K562 (cell line): ENCODE results near the gene ATXN10. TPM values are rescaled to one million over a fixed set of nuclear protein-coding genes. Genes with fewer than 3 reads are reported as not detected.

Experiments
- ATAC-seq: fragments of 200-7000 bp; cut with Tn5 transposase; 3 replicates; pipeline ENCODE4 v1.9.1; 2020; ENCODE audit warnings: moderate library complexity
- BruUV-seq: library from RNA; stranded (reverse); fragments of 400-500 nt; replicated peaks from 2 replicates; lab custom pipeline; 2021; lab: Mats Ljungman, UMichigan
- CTCF ChIA-PET: fragments of 300-600 bp; formaldehyde crosslinking; extraction: SDS; loops from one replicate; lab custom pipeline; 2021; ENCODE audit warnings: low intra/inter-chr PET ratio; lab: Yijun Ruan, JAX
- POLR2A ChIA-PET: fragments of 300-600, 350-650 bp; sonication (Branson Sonifier 250); formaldehyde crosslinking; extraction: SDS; loops from one replicate; lab custom pipeline; 2021; ENCODE audit warnings: antibody characterized with exemption, inconsistent platforms; lab: Yijun Ruan, JAX
- DNase-seq, 4 experiments: peaks; one replicate each; pipeline versions ENCODE4 v3.0.0 to v3.0.0-alpha.2; 2011 to 2018; ENCODE audit warnings: low spot score in 3 of 4, mixed read lengths in 3 of 4; ENCODE audit errors: extremely low read depth in 1 of 4
- FAIRE-seq: peaks from 2 replicates; lab custom pipeline; 2011; peaks lifted over from hg19 to GRCh38; lab: Jason Lieb, UNC
- H2AFZ ChIP-seq: 2 replicates; pipeline ENCODE4 v1.6.0; 2011; ENCODE audit warnings: low read depth, low read length, control low read depth, inconsistent platforms
- H3K27ac ChIP-seq: fragments of 200-600 bp; 3 replicates; pipeline ENCODE4 v1.8.0; 2011; ENCODE audit warnings: low read depth, mild to moderate bottlenecking, control low read depth, inconsistent platforms, low read length, moderate library complexity, mixed read lengths; ENCODE audit errors: extremely low read depth
- H3K27me3 ChIP-seq, 2 experiments: fragments of 300-600 bp in 1 of 2; 2 replicates in 1 of 2; 3 replicates in 1 of 2; pipeline versions ENCODE4 v1.6.0 to v1.8.0; 2011; ENCODE audit warnings: inconsistent platforms in 2 of 2, low read length in 2 of 2, mild to moderate bottlenecking in 1 of 2, mixed read lengths in 1 of 2, moderate library complexity in 1 of 2; ENCODE audit not compliant: control insufficient read depth in 2 of 2, insufficient read depth in 2 of 2
- H3K36me3 ChIP-seq: fragments of 300-600 bp; 3 replicates; pipeline ENCODE4 v1.8.0; 2011; ENCODE audit warnings: mild to moderate bottlenecking, low read length, inconsistent platforms; ENCODE audit not compliant: control insufficient read depth, insufficient read depth
- H3K4me1 ChIP-seq, 2 experiments: fragments of 200-600 bp in 1 of 2; replicated peaks in 1 of 2; 2 replicates in 1 of 2; 3 replicates in 1 of 2; pipeline versions ENCODE4 v1.5.1 to v1.8.0; 2011; ENCODE audit warnings: inconsistent platforms in 2 of 2, low read length in 2 of 2, mild to moderate bottlenecking in 1 of 2, mixed read lengths in 1 of 2, moderate library complexity in 1 of 2; ENCODE audit not compliant: control insufficient read depth in 2 of 2, insufficient read depth in 2 of 2
- H3K4me2 ChIP-seq: 2 replicates; pipeline ENCODE4 v1.6.1; 2011; ENCODE audit warnings: low read length, control low read depth, inconsistent platforms, mixed read lengths; ENCODE audit not compliant: insufficient read depth
- H3K4me3 ChIP-seq: fragments of 200-600 bp; sonication (generic), shearing (Covaris generic); 2 replicates; pipeline ENCODE4 v1.5.1; 2016; ENCODE audit warnings: control low read depth, inconsistent platforms
- H3K79me2 ChIP-seq: fragments of 200-600 bp; 3 replicates; pipeline ENCODE4 v1.8.0; 2011; ENCODE audit warnings: low read length, inconsistent platforms; ENCODE audit not compliant: control insufficient read depth, insufficient read depth
- H3K9ac ChIP-seq, 2 experiments: 2 replicates each; pipeline versions ENCODE4 v1.6.0 to v1.6.1; 2011; ENCODE audit warnings: low read depth in 2 of 2, low read length in 2 of 2, control low read depth in 1 of 2, inconsistent platforms in 1 of 2, mild to moderate bottlenecking in 1 of 2, mixed read lengths in 1 of 2; ENCODE audit not compliant: insufficient read depth in 1 of 2
- H3K9me1 ChIP-seq: one replicate; pipeline ENCODE4 v1.6.0; 2011; ENCODE audit warnings: inconsistent platforms, mild to moderate bottlenecking, low read length, moderate library complexity; ENCODE audit not compliant: control insufficient read depth, insufficient read depth
- H3K9me3 ChIP-seq: replicated peaks from 2 replicates; pipeline ENCODE4 v1.5.1; 2011; ENCODE audit warnings: low read depth, low read length, inconsistent platforms; ENCODE audit not compliant: control insufficient read depth, insufficient read depth
- H4K20me1 ChIP-seq: replicated peaks from 2 replicates; pipeline ENCODE4 v1.6.1; 2011; ENCODE audit warnings: low read length, inconsistent platforms, mixed read lengths; ENCODE audit not compliant: control insufficient read depth, insufficient read depth
- EP400 ChIP-seq: fragments of 450-650 bp; IDR thresholded peaks from 2 replicates; pipeline ENCODE4 v1.6.1; 2017; ENCODE audit warnings: antibody characterized with exemption, mild to moderate bottlenecking, moderate library complexity
- EZH2 ChIP-seq: IDR thresholded peaks from 2 replicates; pipeline ENCODE4 v1.6.1; 2012; ENCODE audit warnings: low read depth, mild to moderate bottlenecking, inconsistent platforms, low read length, borderline replicate concordance
- PHF20 ChIP-seq: fragments of 450-650 bp; IDR thresholded peaks from 2 replicates; pipeline ENCODE4 v1.6.1; 2018; ENCODE audit not compliant: partially characterized antibody
- SETDB1 ChIP-seq: IDR thresholded peaks from one replicate; pipeline ENCODE4 v1.6.1; 2012; ENCODE audit warnings: low read length, control low read depth, inconsistent platforms
- ZNF354B ChIP-seq: fragments of 250-450 bp; sonication (Bioruptor Pico); IDR thresholded peaks from 2 replicates; pipeline ENCODE4 v1.4.0; 2020
- ZNF644 ChIP-seq: fragments of 200-800 bp; sonication (Bioruptor generic); IDR thresholded peaks from 2 replicates; pipeline ENCODE4 v1.6.1; 2016; ENCODE audit warnings: low read depth, missing genetic modification characterization, missing compliant biosample characterization
- WGBS: fragments of 100-300 bp; shearing (Covaris generic); methylation state at CpG from one replicate; pipeline ENCODE4 v1.1.6; 2016; ENCODE audit warnings: low coverage, mixed read lengths; ENCODE audit not compliant: insufficient coverage; ENCODE audit errors: missing lambda C conversion rate; 5-methylcytosine and 5-hydroxymethylcytosine counted together
- in situ Hi-C: fragments of 300-500 bp; cut with MboI; formaldehyde crosslinking; loops from 4 replicates; pipeline ENCODE4 v1.15.0; 2018; ENCODE audit warnings: inconsistent platforms, mixed read lengths
- intact Hi-C: fragments of 100-400 bp; cut with micrococcal nuclease; formaldehyde crosslinking; loops from 2 replicates; pipeline ENCODE4 v1.14.2; 2022
- polyA plus RNA-seq, 8 experiments: library from polyadenylated mRNA; depleted of rRNA in 4 of 8; stranded (reverse) in 5 of 8; unstranded in 3 of 8; fragments of >200 nt; fragmentation: Nextera tagmentation in 2 of 8; fragmentation: Illumina TruSeq in 1 of 8; extraction: Ambion mirVana in 2 of 8; extraction: Trizol in 1 of 8; gene quantifications; 2 replicates each; pipeline versions ENCODE4 v1.2.1 to v1.2.3, GENCODE V29; 2011 to 2014; ENCODE audit warnings: inconsistent platforms in 1 of 8, missing spikeins in 1 of 8
- total RNA-seq, 7 experiments: library from RNA; depleted of rRNA in 6 of 7; stranded (reverse); fragments of >200 nt in 6 of 7; fragmentation: Illumina TruSeq in 2 of 7; extraction: Trizol in 2 of 7; gene quantifications; 2 replicates each; pipeline versions ENCODE4 v1.2.1 to v1.2.3, GENCODE V29; 2011 to 2021; ENCODE audit warnings: low replicate concordance in 1 of 7
- TF ChIP-seq, protein P1 (sequence below): sonication (generic); formaldehyde crosslinking; IDR thresholded peaks from 2 replicates; pipeline ENCODE4 v1.8.1; 2023; ENCODE audit warnings: mild to moderate bottlenecking, missing genetic modification reagents
- TF ChIP-seq, protein P2 (sequence below): sonication (generic); formaldehyde crosslinking; IDR thresholded peaks from 2 replicates; pipeline ENCODE4 v1.5.0; 2020; ENCODE audit warnings: missing genetic modification reagents
- TF ChIP-seq, protein P3 (sequence below), 2 experiments: fragments of 450-650 bp; IDR thresholded peaks; 2 replicates each; pipeline ENCODE4 v1.6.1; 2016
- TF ChIP-seq, protein P4 (sequence below): fragments of 450-650 bp; IDR thresholded peaks from 2 replicates; pipeline ENCODE4 v1.6.1; 2018; ENCODE audit warnings: mild to moderate bottlenecking, low read depth; ENCODE audit not compliant: partially characterized antibody

The ATXN10 gene
- total and polyA plus RNA-seq, 9 of the 15 experiments (the other 6 are each of a cell fraction or from before 2014, with no cell fraction given), result 11.5 to 190 (median 33.6) TPM

DNA sequence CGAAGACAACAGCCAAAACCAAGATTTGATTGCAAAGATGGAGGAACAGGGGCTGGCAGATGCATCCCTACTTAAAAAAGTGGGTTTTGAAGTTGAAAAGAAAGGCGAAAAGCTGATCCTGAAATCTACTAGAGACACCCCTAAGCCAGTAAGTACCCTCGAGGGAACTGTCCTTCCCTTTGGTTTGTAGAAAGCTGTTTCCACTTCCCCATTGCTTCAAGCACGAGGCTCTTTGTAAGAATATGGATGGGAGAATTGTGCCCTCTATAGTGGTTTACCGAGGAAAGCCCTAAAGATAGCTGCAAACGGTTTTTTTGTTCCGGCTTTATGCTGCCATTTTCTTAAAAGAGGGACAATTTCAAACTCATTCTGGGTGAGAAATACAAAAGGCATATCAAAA, 171.4 kb downstream of the ATXN10 start:
- H3K27me3 ChIP-seq, result no peaks in the 10 kb centered on the region
- in situ Hi-C loops, result no loop called here
- BruUV-seq, result no TSS peak
- WGBS, result 83% methylated on average over 4 of the region's 7 CpGs
- DNase-seq (no peak), FAIRE-seq (no peak), ATAC-seq (no peak)
- H3K36me3 ChIP-seq, result peaks cover 8% of the 10 kb centered on the region; the same call in 1 of the 3 replicates
- POLR2A ChIA-PET, result no interaction called here
- H4K20me1 ChIP-seq, result no peaks in the 10 kb centered on the region
- intact Hi-C loops, result no loop called here
- no peaks in the 10 kb centered on the region for H3K9me1 ChIP-seq
- H3K4me2 ChIP-seq, result no peak overlapping the region
- H3K4me1 ChIP-seq, result no peaks in the 10 kb centered on the region
- H3K79me2 ChIP-seq, result no peaks in the 10 kb centered on the region
- H3K4me3 ChIP-seq, result no peak overlapping the region
- H2AFZ ChIP-seq, result no peak overlapping the region
- no peak overlapping the region for H3K9ac ChIP-seq
- no peaks in the 10 kb centered on the region for H3K9me3 ChIP-seq
- CTCF ChIA-PET, result no interaction called here
- H3K27ac ChIP-seq, result no peak overlapping the region
- no peak for TF ChIP-seq ZNF644

DNA sequence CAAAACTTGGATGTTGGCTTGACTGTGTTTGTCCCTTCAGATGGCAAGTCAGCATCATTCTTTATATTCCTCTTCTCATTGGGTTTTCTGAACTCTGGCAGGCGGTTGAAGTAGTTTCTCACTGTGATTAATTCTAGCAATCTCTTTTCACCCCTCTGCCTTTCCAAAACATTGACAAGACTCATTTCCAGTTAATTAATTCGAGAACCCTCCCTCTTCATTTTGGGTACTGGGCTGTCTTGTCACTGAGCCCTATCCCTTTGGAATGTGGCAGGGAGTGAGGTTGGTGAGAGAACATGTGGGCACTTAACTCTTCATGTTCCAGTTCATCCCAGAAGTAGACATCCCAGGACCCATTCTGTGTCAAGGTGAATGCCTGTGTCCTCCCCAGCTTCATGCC, 172.4 kb downstream of the ATXN10 start:
- H3K9me3 ChIP-seq, result no peaks in the 10 kb centered on the region
- DNase-seq (no peak), FAIRE-seq (no peak), ATAC-seq (no peak)
- H3K9ac ChIP-seq, result no peak overlapping the region
- no peaks in the 10 kb centered on the region for H3K9me1 ChIP-seq
- ChIA-PET POLR2A (no interaction called here), CTCF (no interaction called here)
- no peaks in the 10 kb centered on the region for H3K4me1 ChIP-seq
- in situ Hi-C loops (no loop called here), intact Hi-C loops (no loop called here)
- no peak overlapping the region for H3K4me3 ChIP-seq
- H3K4me2 ChIP-seq, result no peak overlapping the region
- 37% methylated on average over 2 of the region's 2 CpGs for WGBS
- H3K27me3 ChIP-seq, result no peaks in the 10 kb centered on the region
- H3K27ac ChIP-seq, result no peak overlapping the region
- BruUV-seq, result no TSS peak
- peaks cover 8% of the 10 kb centered on the region; the same call in 1 of the 3 replicates for H3K36me3 ChIP-seq
- no peaks in the 10 kb centered on the region for H3K79me2 ChIP-seq
- no peaks in the 10 kb centered on the region for H4K20me1 ChIP-seq
- no peak overlapping the region for H2AFZ ChIP-seq
- TF ChIP-seq SETDB1 (no peak), PHF20 (no peak), EP400 (no peak), EZH2 (no peak), ZNF354B (CRISPR knock-in tag) (no peak)
- TF ChIP-seq, protein P1, sequence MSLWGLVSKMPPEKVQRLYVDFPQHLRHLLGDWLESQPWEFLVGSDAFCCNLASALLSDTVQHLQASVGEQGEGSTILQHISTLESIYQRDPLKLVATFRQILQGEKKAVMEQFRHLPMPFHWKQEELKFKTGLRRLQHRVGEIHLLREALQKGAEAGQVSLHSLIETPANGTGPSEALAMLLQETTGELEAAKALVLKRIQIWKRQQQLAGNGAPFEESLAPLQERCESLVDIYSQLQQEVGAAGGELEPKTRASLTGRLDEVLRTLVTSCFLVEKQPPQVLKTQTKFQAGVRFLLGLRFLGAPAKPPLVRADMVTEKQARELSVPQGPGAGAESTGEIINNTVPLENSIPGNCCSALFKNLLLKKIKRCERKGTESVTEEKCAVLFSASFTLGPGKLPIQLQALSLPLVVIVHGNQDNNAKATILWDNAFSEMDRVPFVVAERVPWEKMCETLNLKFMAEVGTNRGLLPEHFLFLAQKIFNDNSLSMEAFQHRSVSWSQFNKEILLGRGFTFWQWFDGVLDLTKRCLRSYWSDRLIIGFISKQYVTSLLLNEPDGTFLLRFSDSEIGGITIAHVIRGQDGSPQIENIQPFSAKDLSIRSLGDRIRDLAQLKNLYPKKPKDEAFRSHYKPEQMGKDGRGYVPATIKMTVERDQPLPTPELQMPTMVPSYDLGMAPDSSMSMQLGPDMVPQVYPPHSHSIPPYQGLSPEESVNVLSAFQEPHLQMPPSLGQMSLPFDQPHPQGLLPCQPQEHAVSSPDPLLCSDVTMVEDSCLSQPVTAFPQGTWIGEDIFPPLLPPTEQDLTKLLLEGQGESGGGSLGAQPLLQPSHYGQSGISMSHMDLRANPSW, result no peak
- TF ChIP-seq, protein P2, sequence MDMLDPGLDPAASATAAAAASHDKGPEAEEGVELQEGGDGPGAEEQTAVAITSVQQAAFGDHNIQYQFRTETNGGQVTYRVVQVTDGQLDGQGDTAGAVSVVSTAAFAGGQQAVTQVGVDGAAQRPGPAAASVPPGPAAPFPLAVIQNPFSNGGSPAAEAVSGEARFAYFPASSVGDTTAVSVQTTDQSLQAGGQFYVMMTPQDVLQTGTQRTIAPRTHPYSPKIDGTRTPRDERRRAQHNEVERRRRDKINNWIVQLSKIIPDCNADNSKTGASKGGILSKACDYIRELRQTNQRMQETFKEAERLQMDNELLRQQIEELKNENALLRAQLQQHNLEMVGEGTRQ (CRISPR knock-in tag), result no peak
- TF ChIP-seq, protein P3, sequence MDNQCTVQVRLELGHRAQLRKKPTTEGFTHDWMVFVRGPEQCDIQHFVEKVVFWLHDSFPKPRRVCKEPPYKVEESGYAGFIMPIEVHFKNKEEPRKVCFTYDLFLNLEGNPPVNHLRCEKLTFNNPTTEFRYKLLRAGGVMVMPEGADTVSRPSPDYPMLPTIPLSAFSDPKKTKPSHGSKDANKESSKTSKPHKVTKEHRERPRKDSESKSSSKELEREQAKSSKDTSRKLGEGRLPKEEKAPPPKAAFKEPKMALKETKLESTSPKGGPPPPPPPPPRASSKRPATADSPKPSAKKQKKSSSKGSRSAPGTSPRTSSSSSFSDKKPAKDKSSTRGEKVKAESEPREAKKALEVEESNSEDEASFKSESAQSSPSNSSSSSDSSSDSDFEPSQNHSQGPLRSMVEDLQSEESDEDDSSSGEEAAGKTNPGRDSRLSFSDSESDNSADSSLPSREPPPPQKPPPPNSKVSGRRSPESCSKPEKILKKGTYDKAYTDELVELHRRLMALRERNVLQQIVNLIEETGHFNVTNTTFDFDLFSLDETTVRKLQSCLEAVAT (IDR thresholded peaks at IDR 0.05), result no peak
- TF ChIP-seq, protein P4, sequence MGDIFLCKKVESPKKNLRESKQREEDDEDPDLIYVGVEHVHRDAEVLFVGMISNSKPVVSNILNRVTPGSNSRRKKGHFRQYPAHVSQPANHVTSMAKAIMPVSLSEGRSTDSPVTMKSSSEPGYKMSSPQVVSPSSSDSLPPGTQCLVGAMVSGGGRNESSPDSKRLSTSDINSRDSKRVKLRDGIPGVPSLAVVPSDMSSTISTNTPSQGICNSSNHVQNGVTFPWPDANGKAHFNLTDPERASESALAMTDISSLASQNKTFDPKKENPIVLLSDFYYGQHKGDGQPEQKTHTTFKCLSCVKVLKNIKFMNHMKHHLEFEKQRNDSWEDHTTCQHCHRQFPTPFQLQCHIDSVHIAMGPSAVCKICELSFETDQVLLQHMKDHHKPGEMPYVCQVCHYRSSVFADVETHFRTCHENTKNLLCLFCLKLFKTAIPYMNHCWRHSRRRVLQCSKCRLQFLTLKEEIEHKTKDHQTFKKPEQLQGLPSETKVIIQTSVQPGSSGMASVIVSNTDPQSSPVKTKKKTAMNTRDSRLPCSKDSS, result no peak
